GM12874 (cell line): ENCODE data around the gene SLC26A3.

Experiments used
- CTCF ChIP-seq: IDR thresholded peaks from 2 replicates; pipeline ENCODE4 v1.5.1; 2011; ENCODE audit warnings: low read depth, mild to moderate bottlenecking, control low read depth, low read length, moderate library complexity; ENCODE audit not compliant: insufficient read depth

The SLC26A3 gene

GRCh38 chr7:107777702-107778101, 25.3 kb downstream of the SLC26A3 start:
- TF ChIP-seq CTCF: no peak

GRCh38 chr7:107773027-107773426, 30.0 kb downstream of the SLC26A3 start:
- TF ChIP-seq CTCF: no peak

GRCh38 chr7:107768263-107768662, 34.8 kb downstream of the SLC26A3 start:
- TF ChIP-seq CTCF: no peak

GRCh38 chr7:107767391-107767790, 35.6 kb downstream of the SLC26A3 start:
- no peak for TF ChIP-seq CTCF

- no peak for TF ChIP-seq CTCF
Measured at GRCh38 chr7:107758667-107759066, 44.4 kb downstream of the SLC26A3 start.

GRCh38 chr7:107754642-107755041, 48.4 kb downstream of the SLC26A3 start:
- no peak for TF ChIP-seq CTCF

GRCh38 chr7:107751113-107751512, 51.9 kb downstream of the SLC26A3 start:
- no peak for TF ChIP-seq CTCF

GRCh38 chr7:107746006-107746405, 57.0 kb downstream of the SLC26A3 start:
- TF ChIP-seq CTCF: no peak
